ENCODE data around the gene LAMC3. TPM values are rescaled to one million over a fixed set of nuclear protein-coding genes. Genes with fewer than 3 reads are reported as not detected.

Gene LAMC3
- total and polyA plus RNA-seq, 7 experiments from 2014 or later: 0.07 to 9.2 (median 3.5) TPM

DNA sequence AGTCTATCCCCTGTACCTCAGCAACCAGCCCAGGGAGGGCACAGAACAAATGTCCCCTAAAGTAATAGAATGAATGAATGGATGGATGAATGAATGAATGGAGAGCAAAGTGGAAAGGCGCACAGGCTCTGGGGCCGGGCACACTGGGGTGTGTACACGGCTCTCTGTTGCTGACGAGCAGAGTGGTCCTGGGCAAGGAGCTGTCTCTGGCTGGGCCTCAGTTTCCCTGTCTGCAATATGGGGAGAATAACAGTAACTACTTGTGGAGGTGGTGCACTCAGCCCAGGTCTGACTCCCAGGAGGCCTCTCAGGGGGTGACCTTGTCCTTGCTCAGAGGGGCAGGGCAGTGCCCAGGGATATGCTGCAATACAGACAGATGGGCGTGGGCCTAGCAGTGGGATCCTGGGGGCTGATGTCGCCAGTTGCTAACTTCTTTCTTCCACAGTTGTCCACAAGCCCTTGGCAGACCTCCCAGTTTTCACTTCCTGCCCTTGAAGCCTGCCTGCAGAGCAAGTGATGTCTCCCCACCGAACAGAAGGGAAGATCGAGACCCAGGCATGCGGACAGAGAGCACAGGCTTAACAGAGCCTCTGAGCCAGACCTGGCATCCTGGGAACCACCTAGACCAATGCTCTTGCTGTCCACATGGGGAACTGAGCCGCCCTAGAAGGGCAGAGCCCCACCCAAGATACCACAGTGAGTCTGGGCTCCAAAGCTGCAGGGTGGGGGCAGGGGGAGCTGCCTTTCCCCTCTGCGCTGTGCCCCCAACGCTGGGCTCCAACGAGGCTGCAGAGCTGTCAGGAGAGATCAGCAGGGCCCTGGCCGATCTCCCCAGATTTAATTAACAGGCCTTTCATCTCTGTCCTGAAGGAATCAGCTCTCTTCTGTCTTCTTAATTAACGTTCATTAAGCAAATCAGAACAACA, 13.6 kb upstream of the LAMC3 start:
- H3K27me3 Mint-ChIP-seq: peaks cover 3 to 18% (median 12%) of the 10 kb centered on the region in 5 donors
- peaks cover 0 to 4% of the 10 kb centered on the region in 2 donors for H3K4me1 ChIP-seq (ENCODE audit: control insufficient read depth in 2 of 2, insufficient read depth in 2 of 2, low read length in 2 of 2)
- H3K9me3 Mint-ChIP-seq: no peaks in the 10 kb centered on the region
- H3K27me3 ChIP-seq (ENCODE audit: control insufficient read depth in 2 of 2, insufficient read depth in 2 of 2, low read length in 2 of 2): no peaks in the 10 kb centered on the region
- no peak overlapping the region for H3K4me3 Mint-ChIP-seq
- H3K9me3 ChIP-seq (ENCODE audit: control insufficient read depth in 2 of 3, low read length in 3 of 3): no peaks in the 10 kb centered on the region
- intact Hi-C loops (cut with micrococcal nuclease): loop anchor here in 1 of 2 donors (5.0 kb wide), 1 partner anchor 288 kb away; no protein-coding TSS in a partner anchor
- H3K4me3 ChIP-seq (ENCODE audit: low read length): no peak overlapping the region
- H3K27ac Mint-ChIP-seq: peak overlapping the region in 1 of 9 donors; percentile 33
- peak; percentile 38 for ATAC-seq
- CTCF ChIA-PET: no interaction called here
- no peaks in the 10 kb centered on the region for H3K36me3 ChIP-seq (ENCODE audit: control insufficient read depth in 2 of 3, insufficient read depth in 3 of 3, low read length in 3 of 3)
- DNase-seq: no peak
- H3K36me3 Mint-ChIP-seq: no peaks in the 10 kb centered on the region
- H3K27ac ChIP-seq (ENCODE audit: low read depth, low read length): no peak overlapping the region
- H3K4me1 Mint-ChIP-seq: peaks cover 0 to 14% (median 5%) of the 10 kb centered on the region in 7 donors
- POLR2A ChIA-PET: no interaction called here

- Mint-ChIP-seq H3K27me3 (peaks cover 3 to 19% (median 13%) of the 10 kb centered on the region in 5 donors), H3K27ac (no peak overlapping the region), H3K4me1 (peaks cover 0 to 14% (median 5%) of the 10 kb centered on the region in 7 donors), H3K36me3 (no peaks in the 10 kb centered on the region), H3K9me3 (no peaks in the 10 kb centered on the region), H3K4me3 (no peak overlapping the region)
- CTCF ChIA-PET: no interaction called here
- DNase-seq: no peak
- Histone ChIP-seq H3K36me3 (ENCODE audit: control insufficient read depth in 2 of 3, insufficient read depth in 3 of 3, low read length in 3 of 3) (no peaks in the 10 kb centered on the region), H3K4me3 (ENCODE audit: low read length) (no peak overlapping the region), H3K4me1 (ENCODE audit: control insufficient read depth in 2 of 2, insufficient read depth in 2 of 2, low read length in 2 of 2) (peaks cover 0 to 4% of the 10 kb centered on the region in 2 donors), H3K9me3 (ENCODE audit: control insufficient read depth in 2 of 3, low read length in 3 of 3) (no peaks in the 10 kb centered on the region), H3K27me3 (ENCODE audit: control insufficient read depth in 2 of 2, insufficient read depth in 2 of 2, low read length in 2 of 2) (no peaks in the 10 kb centered on the region), H3K27ac (ENCODE audit: low read depth, low read length) (no peak overlapping the region)
- no peak for ATAC-seq
- intact Hi-C loops (cut with micrococcal nuclease): loop anchor here in 1 of 2 donors (5.0 kb wide), 1 partner anchor 289 kb away; no protein-coding TSS in a partner anchor
- POLR2A ChIA-PET: no interaction called here
Measured at GRCh38 chr9:130996205-130996604, 12.8 kb upstream of the LAMC3 start.

GRCh38 chr9:130996676-130997394, 12.1 kb upstream of the LAMC3 start:
- ChIA-PET CTCF (no interaction called here), POLR2A (no interaction called here)
- H3K9me3 ChIP-seq (ENCODE audit: control insufficient read depth in 2 of 3, low read length in 3 of 3): no peaks in the 10 kb centered on the region
- H3K27ac Mint-ChIP-seq: no peak overlapping the region
- H3K4me3 Mint-ChIP-seq: no peak overlapping the region
- peaks cover 3 to 23% (median 13%) of the 10 kb centered on the region in 5 donors for H3K27me3 Mint-ChIP-seq
- H3K4me1 ChIP-seq (ENCODE audit: control insufficient read depth in 2 of 2, insufficient read depth in 2 of 2, low read length in 2 of 2): peaks cover 0 to 4% of the 10 kb centered on the region in 2 donors
- no peaks in the 10 kb centered on the region for H3K36me3 Mint-ChIP-seq
- no peaks in the 10 kb centered on the region for H3K27me3 ChIP-seq (ENCODE audit: control insufficient read depth in 2 of 2, insufficient read depth in 2 of 2, low read length in 2 of 2)
- no peak overlapping the region for H3K4me3 ChIP-seq (ENCODE audit: low read length)
- H3K36me3 ChIP-seq (ENCODE audit: control insufficient read depth in 2 of 3, insufficient read depth in 3 of 3, low read length in 3 of 3): no peaks in the 10 kb centered on the region
- no peak for DNase-seq
- ATAC-seq: no peak
- H3K9me3 Mint-ChIP-seq: no peaks in the 10 kb centered on the region
- H3K4me1 Mint-ChIP-seq: peaks cover 0 to 14% (median 5%) of the 10 kb centered on the region in 7 donors
- H3K27ac ChIP-seq (ENCODE audit: low read depth, low read length): no peak overlapping the region
- intact Hi-C loops (cut with micrococcal nuclease): loop anchor here in 1 of 2 donors (5.0 kb wide), 1 partner anchor 290 kb away; no protein-coding TSS in a partner anchor

- ChIA-PET POLR2A (no interaction called here), CTCF (no interaction called here)
- intact Hi-C loops (cut with micrococcal nuclease): loop anchor here in 1 of 2 donors (5.0 kb wide), 1 partner anchor 290 kb away; no protein-coding TSS in a partner anchor
- H3K4me1 Mint-ChIP-seq: peaks cover 0 to 14% (median 4%) of the 10 kb centered on the region in 7 donors
- ATAC-seq: no peak
- Histone ChIP-seq H3K9me3 (ENCODE audit: control insufficient read depth in 2 of 3, low read length in 3 of 3) (no peaks in the 10 kb centered on the region), H3K4me3 (ENCODE audit: low read length) (no peak overlapping the region), H3K4me1 (ENCODE audit: control insufficient read depth in 2 of 2, insufficient read depth in 2 of 2, low read length in 2 of 2) (peaks cover 0 to 4% of the 10 kb centered on the region in 2 donors), H3K27me3 (ENCODE audit: control insufficient read depth in 2 of 2, insufficient read depth in 2 of 2, low read length in 2 of 2) (no peaks in the 10 kb centered on the region), H3K27ac (ENCODE audit: low read depth, low read length) (no peak overlapping the region), H3K36me3 (ENCODE audit: control insufficient read depth in 2 of 3, insufficient read depth in 3 of 3, low read length in 3 of 3) (no peaks in the 10 kb centered on the region)
- H3K27me3 Mint-ChIP-seq: peaks cover 3 to 23% (median 13%) of the 10 kb centered on the region in 5 donors
- no peak for DNase-seq
- no peak overlapping the region for H3K27ac Mint-ChIP-seq
- no peak overlapping the region for H3K4me3 Mint-ChIP-seq
- no peaks in the 10 kb centered on the region for H3K36me3 Mint-ChIP-seq
- H3K9me3 Mint-ChIP-seq: no peaks in the 10 kb centered on the region
Measured at GRCh38 chr9:130997395-130997684, 11.6 kb upstream of the LAMC3 start.

DNA sequence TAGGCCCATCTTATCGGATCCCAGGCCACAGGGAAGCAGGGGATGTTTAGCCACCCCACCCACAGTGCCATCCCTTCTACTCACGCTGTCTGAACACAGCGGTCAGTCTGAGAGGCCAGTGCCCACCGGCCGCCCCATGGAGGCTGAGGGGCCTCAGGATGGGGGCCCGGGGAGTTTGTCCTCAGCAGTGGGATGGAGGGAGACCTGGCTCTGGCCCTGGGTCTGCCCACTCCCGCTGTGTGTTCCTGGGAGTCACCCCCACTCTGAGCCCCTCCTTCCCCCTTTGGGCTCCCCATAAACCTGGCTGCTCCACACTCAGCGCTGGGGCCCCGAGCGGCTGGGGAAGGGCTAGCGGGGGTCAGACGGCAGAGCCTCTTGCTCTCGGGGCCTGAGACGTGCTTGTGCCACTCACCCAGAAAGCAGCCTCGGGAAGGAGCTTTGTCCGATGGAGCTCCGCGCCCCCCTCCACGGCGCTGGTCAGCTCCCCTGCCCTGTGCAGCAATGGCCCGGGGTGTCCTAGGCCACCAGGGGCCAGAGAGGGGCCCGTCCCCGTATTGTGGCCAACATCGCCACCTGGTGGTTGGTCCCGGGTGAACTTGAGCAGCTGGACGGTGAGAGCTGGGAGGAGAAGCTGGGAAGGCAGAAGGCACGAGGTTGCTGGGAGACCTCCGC, 10.9 kb upstream of the LAMC3 start:
- peak; percentile 58 for ATAC-seq
- no peaks in the 10 kb centered on the region for H3K9me3 Mint-ChIP-seq
- Histone ChIP-seq H3K4me3 (ENCODE audit: low read length) (no peak overlapping the region), H3K9me3 (ENCODE audit: control insufficient read depth in 2 of 3, low read length in 3 of 3) (no peaks in the 10 kb centered on the region), H3K27me3 (ENCODE audit: control insufficient read depth in 2 of 2, insufficient read depth in 2 of 2, low read length in 2 of 2) (no peaks in the 10 kb centered on the region), H3K4me1 (ENCODE audit: control insufficient read depth in 2 of 2, insufficient read depth in 2 of 2, low read length in 2 of 2) (peaks cover 0 to 4% of the 10 kb centered on the region in 2 donors), H3K36me3 (ENCODE audit: control insufficient read depth in 2 of 3, insufficient read depth in 3 of 3, low read length in 3 of 3) (no peaks in the 10 kb centered on the region), H3K27ac (ENCODE audit: low read depth, low read length) (no peak overlapping the region)
- peaks cover 3 to 23% (median 13%) of the 10 kb centered on the region in 5 donors for H3K27me3 Mint-ChIP-seq
- H3K27ac Mint-ChIP-seq: no peak overlapping the region
- DNase-seq: peak in 1 of 9 donors; percentile 59
- H3K36me3 Mint-ChIP-seq: no peaks in the 10 kb centered on the region
- peaks cover 0 to 14% (median 4%) of the 10 kb centered on the region in 7 donors for H3K4me1 Mint-ChIP-seq
- intact Hi-C loops (cut with micrococcal nuclease): loop anchor here in 1 of 2 donors (5.0 kb wide), 1 partner anchor 291 kb away; no protein-coding TSS in a partner anchor
- POLR2A ChIA-PET: no interaction called here
- CTCF ChIA-PET: interaction anchor here (0.6 kb wide), 1 partner anchor 759 kb away, joined by 4 read pairs; no protein-coding TSS in a partner anchor
- H3K4me3 Mint-ChIP-seq: no peak overlapping the region

DNA sequence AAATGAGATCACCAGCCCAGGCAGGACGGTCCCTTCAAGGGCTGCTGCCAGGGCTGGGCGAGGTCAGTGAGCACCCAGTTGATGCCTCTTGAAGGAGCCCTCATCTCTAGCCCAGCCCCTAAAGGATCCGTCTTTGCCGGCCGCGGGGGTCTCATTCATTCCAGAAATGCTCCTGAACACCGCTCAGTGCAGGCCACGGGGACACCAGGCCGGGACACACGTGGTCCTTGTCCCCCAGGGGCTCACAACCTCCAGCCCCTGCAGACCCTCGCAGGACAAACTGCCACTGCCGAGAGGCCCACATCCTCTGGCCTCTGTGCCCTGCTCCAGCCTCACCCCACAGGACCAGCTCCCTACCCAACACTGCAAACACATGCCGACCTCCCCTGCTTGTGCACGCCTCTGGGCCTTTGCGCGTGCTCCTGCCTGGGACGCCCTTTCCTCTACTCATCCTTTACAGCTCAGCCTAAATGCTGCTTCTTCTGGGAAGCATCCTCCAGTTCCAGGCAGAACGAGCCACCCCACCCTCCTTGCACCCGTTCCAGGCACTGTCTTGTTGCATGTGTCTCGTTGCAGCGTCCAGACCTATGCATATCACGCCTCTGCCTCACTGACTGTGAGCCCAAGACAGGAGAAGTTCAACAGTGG, 10.3 kb upstream of the LAMC3 start:
- DNase-seq (no peak), ATAC-seq (no peak)
- no peaks in the 10 kb centered on the region for H3K36me3 ChIP-seq (ENCODE audit: control insufficient read depth in 2 of 3, insufficient read depth in 3 of 3, low read length in 3 of 3)
- ChIA-PET POLR2A (no interaction called here), CTCF (interaction anchor here (0.6 kb wide), 1 partner anchor 758 kb away, joined by 4 read pairs; no protein-coding TSS in a partner anchor)
- intact Hi-C loops (cut with micrococcal nuclease): loop anchor here in 1 of 2 donors (5.0 kb wide), 1 partner anchor 291 kb away; no protein-coding TSS in a partner anchor
- no peaks in the 10 kb centered on the region for H3K27me3 ChIP-seq (ENCODE audit: control insufficient read depth in 2 of 2, insufficient read depth in 2 of 2, low read length in 2 of 2)
- Mint-ChIP-seq H3K36me3 (no peaks in the 10 kb centered on the region), H3K4me1 (peaks cover 0 to 14% (median 4%) of the 10 kb centered on the region in 7 donors), H3K27me3 (peaks cover 3 to 27% (median 13%) of the 10 kb centered on the region in 5 donors), H3K27ac (no peak overlapping the region), H3K4me3 (no peak overlapping the region), H3K9me3 (no peaks in the 10 kb centered on the region)
- peaks cover 0 to 4% of the 10 kb centered on the region in 2 donors for H3K4me1 ChIP-seq (ENCODE audit: control insufficient read depth in 2 of 2, insufficient read depth in 2 of 2, low read length in 2 of 2)
- no peak overlapping the region for H3K27ac ChIP-seq (ENCODE audit: low read depth, low read length)
- no peak overlapping the region for H3K4me3 ChIP-seq (ENCODE audit: low read length)
- H3K9me3 ChIP-seq (ENCODE audit: control insufficient read depth in 2 of 3, low read length in 3 of 3): no peaks in the 10 kb centered on the region
